ENCODE data around the gene NXPE1.
"Not testable (repeated sequence)": the region's sequence is repeated elsewhere in the genome, so short reads cannot be mapped to it uniquely, and the experiment has no call there.

NXPE1 gene

DNA sequence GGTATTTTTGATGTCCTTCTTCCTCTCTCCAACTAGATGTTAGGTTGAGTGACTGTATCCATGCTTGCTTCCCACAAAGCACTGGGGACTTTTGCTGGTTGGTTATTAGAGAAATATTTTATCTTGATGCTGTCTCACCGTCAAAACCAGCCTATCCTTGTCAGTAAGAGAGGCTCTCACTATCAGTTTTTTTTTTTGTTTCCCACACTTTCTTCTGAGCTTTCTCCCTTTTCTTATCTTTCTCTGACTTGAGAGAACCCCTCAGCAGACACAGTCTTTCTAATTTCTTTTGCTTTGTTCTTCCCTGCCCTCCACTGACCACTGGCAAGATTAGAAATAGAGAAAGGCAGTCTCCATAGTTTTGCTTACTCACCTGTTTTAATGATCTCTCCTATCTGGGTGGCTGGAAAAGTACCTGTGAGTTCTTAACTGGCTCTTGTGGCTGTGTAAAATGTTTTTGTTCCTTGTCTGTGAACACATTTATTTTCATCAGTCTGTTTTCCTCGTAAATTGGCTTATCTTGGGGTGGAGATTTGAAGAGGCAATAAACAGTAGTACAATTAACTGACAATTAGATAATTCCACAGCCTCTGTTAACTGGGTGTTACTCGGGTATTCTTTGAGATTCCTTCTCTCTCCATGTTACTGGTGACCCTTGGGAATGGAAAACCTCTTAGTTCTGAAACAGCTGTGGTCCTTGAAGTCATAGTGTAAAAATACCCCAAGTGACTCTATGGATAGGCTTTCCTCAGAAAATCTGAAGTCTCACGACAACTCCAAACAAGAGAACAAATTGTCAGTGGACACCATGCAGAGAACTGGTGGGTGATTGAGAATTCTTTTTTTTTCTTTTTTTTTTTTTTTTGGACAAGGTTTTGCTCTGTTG, at the start of gene NXPE1:
Gene NXPE1, minus strand, starts transcription at position 457 of the 886 bp plus-strand sequence. CDS start 8,680 bp downstream, outside the sequence.
- DNase-seq = no peak

DNA sequence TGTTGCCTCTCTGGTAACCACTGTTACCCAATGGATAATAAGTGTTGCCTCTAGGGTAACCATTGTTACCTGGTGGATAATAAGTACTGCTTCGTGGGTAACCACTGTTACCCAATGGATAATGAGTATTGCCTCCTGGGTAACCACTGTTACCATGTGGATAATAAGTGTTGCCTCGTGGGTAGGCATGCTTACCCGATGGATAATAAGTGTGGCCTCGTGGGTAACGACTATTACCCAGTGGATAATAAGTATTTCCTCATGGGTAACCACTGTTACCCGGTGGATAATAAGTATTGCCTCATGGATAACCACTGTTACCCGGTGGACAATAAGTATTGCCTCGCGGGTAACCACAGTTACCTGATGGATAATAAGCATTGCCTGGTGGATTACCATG, 49.7 kb upstream of the NXPE1 start:
- no peak for DNase-seq

DNA sequence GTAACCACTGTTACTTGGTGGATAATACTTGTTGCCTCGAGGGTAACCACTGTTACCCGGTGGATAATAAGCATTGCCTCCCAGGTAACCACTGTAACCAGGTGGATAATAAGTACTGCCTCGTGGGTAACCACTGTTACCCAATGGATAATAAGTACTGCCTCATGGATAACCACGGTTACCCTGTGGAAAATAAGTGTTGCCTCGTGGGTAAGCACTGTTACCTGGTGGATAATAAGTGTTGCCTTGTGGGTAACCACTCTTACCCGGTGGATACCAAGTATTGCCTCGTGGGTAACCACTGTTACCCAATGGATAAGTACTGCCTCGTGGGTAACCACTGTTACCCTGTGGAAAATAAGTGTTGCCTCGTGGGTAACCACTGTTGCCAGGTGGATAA, 48.9 kb upstream of the NXPE1 start:
- DNase-seq = not testable (repeated sequence)

DNA sequence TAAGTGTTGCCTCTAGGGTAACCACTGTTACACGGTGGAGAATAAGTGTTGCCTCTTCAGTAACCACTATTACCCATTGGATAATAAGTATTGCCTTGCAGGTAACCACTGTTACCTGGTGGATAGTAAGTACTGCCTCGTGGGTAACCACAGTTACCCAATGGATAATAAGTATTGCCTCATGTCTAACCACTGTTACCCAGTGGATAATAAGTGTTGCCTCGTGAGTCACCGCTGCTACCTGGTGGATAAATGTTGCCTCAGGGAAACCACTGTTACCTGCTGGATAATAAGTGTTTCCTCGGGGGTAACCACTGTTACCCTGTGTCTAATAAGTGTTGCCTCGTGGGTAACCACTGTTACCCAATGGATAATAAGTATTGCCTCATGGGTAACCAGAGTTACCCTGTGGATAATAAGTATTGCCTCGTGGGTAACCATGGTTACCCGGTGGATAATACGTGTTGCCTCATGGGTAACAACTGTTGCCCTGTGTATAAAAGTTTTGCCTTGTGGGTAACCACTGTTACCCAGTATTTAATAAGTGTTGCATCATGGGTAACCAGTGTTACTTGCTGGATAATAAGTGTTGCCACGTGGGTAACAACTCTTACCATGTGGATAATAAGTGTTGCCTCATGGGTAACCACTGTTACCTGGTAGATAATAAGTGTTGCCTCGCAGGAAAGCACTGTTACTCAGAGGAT, 48.2 kb upstream of the NXPE1 start:
- no peak for DNase-seq

DNA sequence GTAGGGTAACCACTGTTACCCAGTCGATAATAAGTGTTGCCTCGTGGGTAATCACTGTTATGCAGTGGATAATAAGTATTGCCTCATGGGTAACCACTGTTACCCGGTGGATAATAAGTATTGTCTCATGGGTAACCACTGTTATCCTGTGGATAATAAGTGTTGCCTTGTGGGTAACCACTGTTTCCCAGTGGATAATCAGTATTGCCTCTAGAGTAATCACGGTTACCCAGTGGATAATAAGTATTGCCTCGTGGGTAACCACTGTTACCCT, 47.1 kb upstream of the NXPE1 start:
- DNase-seq = not testable (repeated sequence)

DNA sequence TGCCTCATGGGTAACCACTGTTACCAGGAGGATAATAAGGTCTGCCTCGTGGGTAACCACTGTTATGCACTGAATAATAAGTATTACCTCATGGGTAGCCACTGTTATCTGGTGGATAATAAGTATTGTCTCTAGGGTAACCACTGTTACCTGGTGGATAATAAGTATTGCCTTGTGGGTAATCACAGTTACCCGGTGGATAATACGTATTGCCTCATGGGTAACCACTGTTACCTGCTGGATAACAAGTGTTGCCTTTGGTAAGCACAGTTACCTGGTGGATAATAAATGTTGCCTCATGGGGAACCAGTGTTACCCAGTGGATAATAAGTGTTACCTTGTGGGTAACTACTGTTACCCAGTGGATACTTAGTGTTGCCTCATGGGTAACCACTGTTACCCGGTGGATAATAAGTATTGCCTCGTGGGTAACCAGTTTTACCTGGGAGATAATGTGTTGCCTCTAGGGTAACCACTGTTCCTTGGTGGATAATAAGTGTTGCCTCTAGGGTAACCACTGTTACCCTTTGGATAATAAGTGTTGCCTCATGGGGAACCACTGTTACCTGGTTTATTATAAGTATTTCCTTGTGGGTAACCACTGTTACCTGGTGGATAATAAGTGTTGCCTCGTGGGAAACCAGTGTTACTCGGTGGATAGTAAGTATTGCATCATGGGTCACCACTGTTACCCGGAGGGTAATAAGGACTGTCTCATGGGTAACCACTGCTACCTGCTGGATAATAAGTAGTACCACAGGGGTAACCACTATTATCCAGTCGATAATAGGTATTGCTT, 46.5 kb upstream of the NXPE1 start:
- no peak for DNase-seq

DNA sequence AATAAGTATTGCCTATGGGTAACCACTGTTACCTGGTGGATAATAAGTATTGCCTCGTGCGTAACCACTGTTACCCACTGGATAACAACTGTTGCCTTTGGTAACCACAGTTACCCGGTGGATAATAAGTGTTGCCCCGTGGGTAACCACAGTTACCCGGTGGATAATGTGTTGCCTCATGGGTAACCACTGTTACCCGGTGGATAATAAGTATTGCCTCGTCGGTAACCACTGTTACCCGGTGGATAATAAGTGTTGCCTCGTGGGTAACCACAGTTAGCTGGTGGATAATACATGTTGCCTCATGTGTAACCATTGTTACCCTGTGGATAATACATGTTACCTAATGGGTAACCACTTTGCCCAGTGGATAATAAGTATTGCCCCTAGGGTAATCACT, 45.7 kb upstream of the NXPE1 start:
- DNase-seq = no peak

DNA sequence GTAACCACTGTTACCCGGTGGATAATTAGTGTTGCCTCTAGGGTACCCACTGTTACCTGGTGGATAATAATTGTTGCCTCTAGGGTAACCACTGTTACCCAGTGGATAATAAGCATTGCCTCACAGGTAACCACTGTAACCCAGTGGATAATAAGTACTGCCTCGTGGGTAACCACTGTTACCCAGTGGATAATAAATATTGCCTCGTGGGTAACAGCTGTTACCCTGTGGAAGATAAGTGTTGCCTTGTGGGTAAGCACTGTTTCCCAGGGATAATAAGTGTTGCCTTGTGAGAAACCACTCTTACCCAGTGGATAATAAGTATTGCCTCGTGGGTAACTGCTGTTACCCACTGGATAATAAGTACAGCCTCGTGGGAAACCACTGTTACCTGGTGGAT, 45.2 kb upstream of the NXPE1 start:
- no peak for DNase-seq

DNA sequence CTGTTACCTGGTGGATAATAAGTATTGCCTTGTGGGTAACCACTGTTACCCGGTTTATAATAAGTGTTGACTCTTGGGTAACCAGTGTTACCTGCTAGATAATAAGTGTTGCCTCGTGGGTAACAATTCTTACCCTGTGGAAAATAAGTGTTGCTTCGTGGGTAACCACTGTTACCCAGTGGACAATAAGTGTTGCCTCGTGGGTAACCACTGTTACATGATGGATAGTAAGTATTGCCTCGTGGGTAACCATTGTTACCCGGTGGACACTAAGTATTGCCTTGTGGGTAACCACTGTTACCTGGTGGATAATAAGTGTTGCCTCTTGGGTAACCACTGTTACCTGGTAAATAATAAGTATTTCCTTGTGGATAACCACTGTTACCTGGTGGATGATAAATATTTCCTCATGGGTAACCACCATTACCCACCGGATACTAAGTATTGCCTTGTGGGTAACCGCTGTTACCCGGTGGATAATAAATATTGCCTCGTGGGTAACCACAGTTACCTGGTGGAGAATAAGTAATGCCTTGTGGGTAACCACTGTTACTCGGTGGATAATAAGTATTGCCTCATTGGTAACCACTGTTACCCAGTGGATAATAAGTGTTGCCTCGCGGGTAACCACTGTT, 44.6 kb upstream of the NXPE1 start:
- DNase-seq = no peak

DNA sequence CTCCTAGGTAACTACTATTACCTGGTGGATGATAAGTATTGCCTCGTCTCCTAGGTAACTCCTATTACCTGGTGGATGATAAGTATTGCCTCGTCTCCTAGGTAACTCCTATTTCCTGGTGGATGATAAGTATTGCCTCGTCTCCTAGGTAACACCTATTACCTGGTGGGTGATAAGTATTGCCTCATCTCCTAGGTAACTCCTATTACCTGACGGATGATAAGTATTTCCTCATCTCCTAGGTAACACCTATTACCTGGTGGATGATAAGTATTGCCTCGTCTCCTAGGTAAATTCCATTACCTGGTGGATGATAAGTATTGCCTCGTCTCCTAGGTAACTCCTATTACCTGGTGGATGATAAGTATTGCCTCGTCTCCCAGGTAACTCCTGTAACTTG, 43.5 kb upstream of the NXPE1 start:
- DNase-seq = not testable (repeated sequence)

DNA sequence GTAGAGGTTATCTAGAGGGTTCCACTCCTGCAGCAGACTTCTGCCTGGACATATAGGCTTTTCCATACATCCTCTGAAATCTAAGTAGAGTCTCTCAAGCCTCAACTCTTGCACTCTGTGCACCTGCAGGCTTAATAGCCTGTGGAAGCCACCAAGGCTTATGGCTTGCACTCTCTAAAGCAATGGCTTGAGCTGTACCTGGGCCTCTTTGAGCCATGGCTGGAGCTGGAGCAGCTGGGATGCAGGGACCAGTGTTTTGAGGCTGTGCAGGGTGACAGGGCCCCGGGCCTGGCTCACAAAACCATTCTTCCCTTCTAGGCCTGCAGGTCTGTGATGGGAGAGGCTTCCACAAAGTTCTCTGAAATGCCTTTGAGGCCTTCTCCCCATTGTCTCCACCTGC, 38.8 kb upstream of the NXPE1 start:
- DNase-seq = no peak

DNA sequence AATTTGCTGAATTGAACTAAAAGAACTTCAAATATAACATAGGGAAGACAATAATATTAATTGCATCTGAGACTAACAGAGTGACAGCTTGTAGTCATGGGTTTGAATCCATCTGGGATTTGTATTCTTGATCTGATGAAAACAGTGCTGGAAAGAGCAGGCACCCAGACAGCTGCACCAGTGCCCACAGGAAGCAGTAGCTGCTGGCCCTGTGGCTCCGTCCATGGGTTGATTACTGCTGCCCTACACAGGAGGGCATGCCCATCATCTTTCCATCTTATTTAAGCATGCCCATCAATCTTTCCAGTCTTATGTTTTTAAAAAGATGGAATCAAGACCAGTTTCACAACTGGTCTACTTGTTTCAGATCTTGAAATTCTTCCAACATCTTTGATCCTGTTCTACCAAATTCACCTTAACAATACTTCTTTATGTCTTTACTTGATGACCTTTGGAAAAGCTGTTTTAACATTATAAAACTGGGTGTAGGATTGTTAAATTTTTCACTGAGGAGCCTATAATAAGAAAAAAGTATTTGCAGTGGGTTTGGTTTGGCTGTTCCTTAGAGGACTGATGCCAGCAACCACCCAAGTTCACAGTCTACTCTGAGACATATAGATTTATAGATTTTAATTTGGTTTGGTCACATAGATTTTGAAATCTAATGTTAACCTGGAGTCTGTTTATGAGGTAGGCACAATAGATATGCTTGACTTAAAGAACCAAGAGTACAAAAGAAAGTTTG, 36.7 kb upstream of the NXPE1 start:
- no peak for DNase-seq

DNA sequence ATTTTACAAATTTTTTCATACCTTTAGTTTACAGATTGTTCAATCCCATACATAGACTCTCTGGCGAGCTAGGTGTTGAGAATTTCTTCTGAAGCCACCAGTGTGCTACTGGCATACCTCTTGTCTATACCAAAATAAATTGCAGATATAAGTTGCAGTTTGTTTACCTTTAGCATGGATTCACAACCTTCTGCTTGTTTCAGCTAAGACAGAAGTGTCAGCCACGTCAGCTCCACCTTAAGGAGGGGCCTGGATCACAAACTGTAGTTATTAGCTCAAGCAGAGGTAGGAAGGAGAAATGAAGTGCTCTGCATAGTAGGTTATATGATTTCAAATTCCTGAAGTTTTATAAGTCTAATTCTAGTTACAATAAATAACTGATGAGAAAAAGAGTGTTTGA, 35.9 kb upstream of the NXPE1 start, which contains the start of gene NXPE4:
Gene NXPE4, minus strand, starts transcription at position 216 of the 400 bp plus-strand sequence. CDS start 1,027 bp downstream, outside the sequence.
- DNase-seq = no peak

DNA sequence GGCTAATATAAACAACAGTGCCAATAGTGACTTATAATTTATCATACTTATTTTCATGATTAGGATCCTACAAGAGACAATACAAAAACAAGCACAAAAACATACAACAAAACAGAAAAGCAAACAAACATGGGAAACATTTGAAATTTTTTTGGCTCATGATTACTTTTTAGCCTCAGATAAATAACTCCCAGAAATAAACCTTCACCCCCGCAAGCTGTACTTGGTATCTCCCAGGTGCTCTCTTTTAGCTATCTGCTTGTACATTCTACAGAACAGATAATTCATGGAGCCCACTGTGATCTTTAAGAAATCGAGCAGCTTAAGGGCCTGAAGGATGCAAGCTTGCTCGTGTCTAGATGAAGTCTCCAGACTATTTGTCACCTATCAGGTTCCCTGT, 35.0 kb upstream of the NXPE1 start:
- DNase-seq = no peak

DNA sequence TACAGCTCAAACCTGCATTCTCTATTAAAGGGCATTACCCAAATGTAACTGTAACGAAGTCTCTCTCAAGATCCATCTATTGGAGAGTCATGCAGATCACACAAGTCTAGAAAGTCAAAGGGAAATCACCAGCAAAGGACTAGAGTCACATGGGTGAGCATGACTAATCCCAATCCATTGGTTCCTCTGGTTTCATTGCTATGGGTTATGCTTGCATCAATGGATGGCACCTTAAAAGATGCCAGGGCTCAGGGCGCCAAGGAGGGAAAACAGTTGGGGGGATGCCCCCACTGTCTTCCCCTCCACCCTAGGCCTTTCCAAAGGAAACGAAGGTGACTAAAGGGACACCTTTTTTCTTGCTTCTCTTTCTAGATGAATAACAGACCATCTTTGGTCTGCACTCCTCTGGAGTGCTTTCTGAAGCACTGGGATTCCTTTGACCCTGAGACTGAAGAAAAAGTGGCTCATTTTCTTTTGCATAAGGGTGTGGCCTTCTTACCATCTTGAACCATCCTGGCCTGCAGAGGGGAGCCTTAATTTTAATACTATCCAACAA, 27.8 kb upstream of the NXPE1 start:
- no peak for DNase-seq

DNA sequence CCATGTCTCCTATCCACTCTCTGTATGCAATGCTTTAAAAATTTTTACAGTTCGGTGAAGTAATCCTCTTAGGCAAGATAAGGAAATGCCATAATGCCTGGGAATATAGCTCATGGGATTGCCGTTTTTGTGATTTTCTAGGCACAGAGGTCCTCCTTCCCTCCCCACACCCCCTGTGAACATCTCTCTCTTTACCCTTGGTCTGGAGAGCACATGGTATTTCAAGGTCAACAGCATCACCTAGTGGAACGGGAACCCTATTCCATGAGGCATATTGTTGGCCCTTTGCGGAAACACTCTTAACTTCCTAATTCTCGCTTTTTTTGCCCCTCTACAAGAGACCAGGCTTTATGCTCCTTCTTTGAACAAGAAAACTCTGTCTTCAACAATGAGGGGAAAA, 27.1 kb upstream of the NXPE1 start:
- no peak for DNase-seq

DNA sequence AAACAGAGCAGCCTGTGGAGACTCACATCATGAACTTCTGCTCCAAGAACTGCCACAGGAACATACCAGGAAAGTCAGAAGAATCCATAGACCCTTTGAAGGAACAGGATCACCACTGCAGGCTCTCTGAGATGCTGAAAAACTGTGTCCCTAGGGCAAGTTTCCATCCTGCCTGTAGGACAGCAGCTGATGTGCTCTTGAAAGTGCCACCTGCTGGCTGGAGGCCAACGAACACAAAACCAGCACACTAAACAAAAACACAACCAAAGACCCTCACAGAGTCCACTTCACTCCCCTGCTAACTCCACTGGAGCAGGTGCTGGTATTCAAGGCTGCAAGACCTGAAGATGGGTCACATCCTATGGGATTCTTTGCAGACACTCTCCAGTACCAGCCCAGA, 12.0 kb upstream of the NXPE1 start:
- DNase-seq = no peak

DNA sequence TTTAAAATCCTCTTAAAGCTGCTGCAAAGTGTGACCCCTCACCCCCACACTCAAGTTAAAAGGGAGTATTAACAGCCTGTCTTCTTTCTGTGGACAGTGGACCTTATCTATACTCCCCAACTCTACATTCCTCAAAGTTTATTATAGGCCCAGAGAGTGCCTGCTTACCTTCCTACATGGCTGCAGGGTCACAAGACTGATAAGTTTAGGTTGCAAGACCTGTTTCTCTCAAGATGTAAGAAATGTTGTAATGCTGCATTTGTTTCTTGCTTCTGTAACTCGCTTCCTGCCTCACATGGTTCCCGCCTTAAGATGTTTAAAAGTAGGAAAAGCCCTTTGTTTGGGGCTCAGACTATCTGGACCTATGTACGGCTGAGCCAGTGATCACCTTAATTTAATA, 10.1 kb upstream of the NXPE1 start:
- no peak for DNase-seq

DNA sequence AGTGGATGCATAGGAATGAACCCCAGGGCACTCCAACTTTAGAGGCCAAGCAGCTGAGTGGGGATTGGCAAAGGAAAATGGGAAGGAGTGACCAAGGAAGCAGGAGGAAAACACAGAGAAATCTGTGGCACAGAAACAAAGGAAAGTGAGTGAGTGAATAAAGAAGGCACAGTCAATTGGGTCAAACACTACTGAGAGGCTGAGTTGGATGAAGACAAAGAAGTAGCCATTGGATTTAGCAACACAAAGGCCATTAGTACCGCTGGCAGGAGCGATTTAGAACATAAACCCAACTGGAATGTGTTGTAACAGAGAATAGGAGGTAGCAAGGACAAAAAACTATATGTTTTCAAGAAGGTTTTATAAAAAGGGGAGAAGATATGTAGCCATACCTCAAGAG, 6.6 kb upstream of the NXPE1 start:
- DNase-seq = no peak

DNA sequence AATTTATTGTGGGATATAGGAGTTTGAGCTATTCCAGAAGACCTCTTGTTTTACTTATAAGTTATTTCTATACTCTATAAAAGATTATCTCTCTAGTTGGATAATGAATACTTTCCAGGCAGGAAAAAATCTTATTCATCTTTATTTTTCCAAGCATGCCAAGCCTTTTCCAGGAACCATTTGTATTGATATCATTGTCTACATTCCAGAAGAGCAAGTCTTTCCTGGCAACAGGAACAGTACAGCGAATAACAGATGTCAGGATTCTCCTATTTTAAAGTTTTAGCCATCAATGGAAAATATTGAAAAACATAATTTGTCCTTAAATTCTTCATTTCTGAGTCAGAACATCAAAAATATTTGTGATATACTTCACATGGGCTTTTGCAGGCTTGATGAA, 5.2 kb upstream of the NXPE1 start:
- DNase-seq = no peak

DNA sequence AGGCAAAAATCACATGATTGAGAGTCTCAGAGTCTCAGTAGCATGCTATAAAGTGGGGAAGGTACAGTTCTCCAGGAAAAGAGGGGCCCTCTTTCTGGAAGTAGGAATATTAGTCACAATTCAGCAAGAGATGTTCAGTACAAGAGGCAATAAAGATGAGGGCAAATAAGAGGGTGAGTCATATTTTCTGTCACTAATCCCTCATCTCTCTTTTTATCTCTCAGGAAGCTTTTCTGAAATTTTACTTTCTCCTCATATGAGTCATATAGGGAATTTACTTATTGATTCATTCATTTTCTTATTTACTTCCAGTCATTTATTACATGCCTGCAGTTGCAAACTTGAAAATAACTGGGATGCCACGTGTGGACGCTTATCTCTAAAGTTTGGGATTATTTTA, 3.4 kb upstream of the NXPE1 start:
- DNase-seq = no peak

Data from stimulated activated CD4-positive, alpha-beta T cell treated with anti-CD3 and anti-CD28 coated beads, Interleukin-4, amount 100 ng/mL, for 4 hours (primary cell).